HG02938 (cell line): Measurements from ENCODE around the gene SCTR.
"Not testable (repeated sequence)": the region's sequence is repeated elsewhere in the genome, so short reads cannot be mapped to it uniquely, and the experiment has no call there.

Source experiments
- ATAC-seq: cut with Tn5 transposase; IDR thresholded peaks from one replicate; pipeline ENCODE4 v1.9.1; 2021; ENCODE audit warnings: mild to moderate bottlenecking, moderate library complexity; ENCODE audit not compliant: unreplicated experiment

Gene SCTR

GRCh38 chr2:119417908-119418307 lies 106.4 kb downstream of the SCTR start:
- ATAC-seq = no peak

DNA sequence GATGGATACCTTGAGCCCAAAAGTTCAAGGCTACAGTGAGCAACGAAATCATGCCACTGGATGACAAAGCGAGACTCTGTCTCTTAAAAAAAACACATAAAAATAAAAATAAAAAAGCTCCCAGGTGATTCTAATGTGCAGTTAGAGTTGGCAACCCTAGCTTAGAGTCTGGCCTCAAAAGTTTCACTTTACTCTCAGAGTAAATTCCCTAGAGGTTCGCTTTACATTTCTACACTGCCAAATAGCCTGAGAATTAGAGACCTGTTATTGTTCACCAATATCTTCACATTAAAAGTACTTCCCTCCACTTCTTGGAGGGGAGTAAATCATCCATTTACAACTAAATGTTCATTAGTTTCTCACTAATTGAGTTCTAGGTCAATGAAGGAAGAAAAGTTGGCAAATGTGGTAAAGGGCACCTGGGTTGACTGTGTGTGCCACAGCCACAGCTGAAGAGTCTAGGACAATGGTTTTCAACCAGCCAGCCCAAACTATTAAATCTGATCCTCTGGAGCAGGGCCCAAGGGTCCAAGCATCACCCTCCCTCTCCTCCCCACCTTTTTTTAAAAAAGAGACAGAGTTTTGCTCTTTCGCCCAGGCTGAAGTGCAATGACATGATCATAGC lies 107.9 kb downstream of the SCTR start:
- ATAC-seq = no peak

DNA sequence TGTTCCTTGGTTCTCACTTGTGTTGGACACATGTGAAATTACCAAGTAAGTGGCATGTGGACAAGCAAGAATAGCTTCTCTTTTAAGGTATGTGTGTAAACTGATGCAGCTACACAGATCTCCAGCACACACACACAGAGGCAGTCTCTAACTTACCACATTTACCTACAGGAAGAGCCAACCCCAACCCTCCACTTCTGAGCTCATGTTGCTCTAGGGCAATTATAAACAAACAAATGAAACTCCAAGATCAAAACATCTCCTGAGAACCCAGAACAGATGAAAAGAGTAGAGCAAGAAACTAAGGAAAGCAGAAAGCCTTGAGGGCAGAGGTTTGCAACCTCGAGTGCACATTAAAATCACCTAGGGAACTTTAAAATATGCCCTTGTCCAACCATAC lies 108.7 kb downstream of the SCTR start:
- ATAC-seq = no peak

DNA sequence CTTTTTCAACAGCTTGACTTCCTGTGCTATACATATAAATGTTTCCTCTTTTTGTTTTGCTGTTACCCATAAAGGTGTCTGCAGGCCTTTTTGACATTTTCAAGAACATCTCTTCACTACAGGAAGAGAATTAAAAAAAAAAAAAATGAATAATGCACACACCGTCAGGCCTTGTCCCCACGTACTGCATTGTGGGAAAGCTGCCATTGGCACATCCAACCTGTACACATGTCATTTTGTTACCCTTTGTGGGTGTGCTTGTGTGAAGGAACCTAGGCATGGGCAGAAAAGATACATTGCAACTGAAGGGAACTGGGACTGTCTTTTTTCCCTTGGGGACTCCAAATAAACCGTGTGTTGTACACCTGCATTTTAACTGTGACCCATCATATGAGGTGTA lies 109.4 kb downstream of the SCTR start:
- no peak for ATAC-seq

- ATAC-seq = no peak
Measured at GRCh38 chr2:119409506-119409905, 114.8 kb downstream of the SCTR start.

GRCh38 chr2:119408221-119408619 lies 116.1 kb downstream of the SCTR start:
- no peak for ATAC-seq

DNA sequence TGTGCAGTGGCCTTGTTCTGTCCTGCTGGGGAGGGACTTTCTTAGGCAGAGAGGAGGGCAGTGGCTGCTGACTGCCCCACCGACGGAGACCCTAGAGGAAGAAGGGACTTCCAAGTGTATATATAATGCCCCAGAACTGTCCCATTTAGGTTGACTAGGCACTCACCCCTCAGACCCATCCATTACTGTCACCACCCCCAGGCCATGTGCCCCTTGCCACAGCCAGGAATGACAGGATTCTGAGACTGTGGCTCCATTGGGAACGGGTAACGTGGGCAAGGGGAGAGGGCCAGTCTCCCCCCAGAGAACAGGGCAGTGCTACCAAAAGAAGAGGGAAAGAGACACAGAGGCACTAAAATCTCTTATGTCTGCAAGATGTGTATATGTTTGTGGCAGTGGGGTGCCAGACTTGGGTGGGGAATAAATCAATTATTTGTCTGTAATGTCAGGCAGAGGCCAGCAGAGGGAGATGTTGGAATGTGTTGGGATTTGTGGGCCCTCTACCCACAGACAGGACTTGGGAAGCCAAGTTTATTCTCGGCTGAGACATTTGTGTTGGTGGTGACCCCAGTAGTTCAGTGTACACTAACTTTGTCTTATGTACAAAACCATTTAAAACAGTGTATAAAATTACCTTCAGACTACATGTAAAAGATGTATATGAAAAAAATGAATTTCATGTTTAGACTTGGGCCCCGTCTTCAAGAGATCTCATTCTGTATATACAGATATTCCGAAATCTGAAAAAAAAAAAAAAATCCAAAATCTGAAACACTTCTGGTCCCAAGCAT lies 116.7 kb downstream of the SCTR start:
- ATAC-seq = no peak

- no peak for ATAC-seq
Measured at GRCh38 chr2:119405151-119405550, 119.1 kb downstream of the SCTR start.

GRCh38 chr2:119403618-119404017 lies 120.7 kb downstream of the SCTR start:
- ATAC-seq = not testable (repeated sequence)

DNA sequence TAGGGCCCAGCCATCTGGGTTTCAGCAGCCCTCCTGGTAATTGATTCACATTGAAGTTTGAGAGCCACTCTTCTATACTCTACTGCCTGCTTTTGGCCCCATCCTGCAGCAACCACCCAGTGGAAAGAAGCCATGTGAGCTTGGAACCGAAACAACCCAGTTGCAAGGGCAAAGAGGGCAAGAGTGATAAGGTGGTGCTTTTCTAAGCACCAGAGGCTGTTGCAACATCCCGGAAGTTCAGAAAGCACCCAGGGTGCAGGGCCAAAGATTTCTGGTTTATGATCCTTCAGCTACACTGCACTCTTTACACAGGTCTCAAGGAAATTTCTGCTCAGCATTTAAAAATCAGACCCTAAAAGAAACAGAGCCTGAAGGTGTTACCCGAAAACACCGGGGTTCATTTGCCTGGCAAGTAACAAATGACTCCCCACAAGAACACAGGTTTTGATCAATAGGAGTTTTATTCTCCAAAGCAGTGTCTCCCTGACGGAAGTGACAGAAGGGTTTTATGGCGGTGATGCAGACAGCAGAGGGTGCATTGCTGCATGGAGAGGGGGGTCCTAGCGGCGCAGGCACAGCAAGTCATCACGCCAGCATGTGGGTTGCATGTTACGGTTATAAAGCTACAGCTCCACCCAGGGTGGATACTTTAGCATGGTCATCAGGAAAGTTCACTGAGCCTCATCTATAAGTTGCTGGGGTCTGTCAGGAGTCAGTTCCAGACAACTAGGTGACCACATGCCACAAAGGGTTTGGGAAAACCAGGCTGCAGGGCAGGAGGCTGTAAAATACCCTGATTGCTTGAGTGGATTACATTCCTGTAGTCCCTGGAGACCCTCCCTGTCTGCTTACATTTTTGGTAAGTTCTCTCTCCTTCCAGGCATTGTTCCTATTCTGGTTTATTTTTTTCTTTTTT lies 121.4 kb downstream of the SCTR start:
- ATAC-seq = no peak

DNA sequence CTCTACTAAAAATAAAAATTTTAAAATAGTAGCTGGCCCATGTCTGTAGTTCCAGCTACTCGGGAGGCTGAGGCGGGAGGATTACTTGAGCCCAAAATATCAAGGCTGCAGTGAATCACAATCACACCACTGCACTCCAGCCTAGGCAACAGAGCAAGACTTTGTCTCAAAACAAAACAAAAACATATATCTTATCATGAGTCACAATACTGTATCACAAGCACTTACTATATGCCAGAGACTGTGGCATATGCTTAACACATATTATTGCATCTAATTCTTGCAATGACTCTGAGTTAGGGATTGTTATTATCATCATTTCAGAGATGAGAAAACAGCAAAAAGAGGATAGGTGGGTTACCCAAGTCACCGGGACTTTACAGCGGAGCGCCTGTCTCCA lies 122.2 kb downstream of the SCTR start:
- ATAC-seq = no peak

- no peak for ATAC-seq
Measured at GRCh38 chr2:119397196-119397595, 127.1 kb downstream of the SCTR start.

GRCh38 chr2:119393971-119394748 lies 130.1 kb downstream of the SCTR start:
- no peak for ATAC-seq
